NCI-H1417 treated with DMSO at 0.1 percent for 48 hours (cell line): ENCODE data around the gene PSMG4.

Experiments used
- DNase-seq: peaks from one replicate; lab custom pipeline; 2025; lab: John Stamatoyannopoulos, UW

PSMG4 gene

GRCh38 chr6:3290149-3290930 is 31.6 kb downstream of the PSMG4 start:
- no peak for DNase-seq

GRCh38 chr6:3290931-3291211 is 32.1 kb downstream of the PSMG4 start:
- no peak for DNase-seq

GRCh38 chr6:3291346-3291745 is 32.6 kb downstream of the PSMG4 start:
- DNase-seq: no peak

- no peak for DNase-seq
Observed at GRCh38 chr6:3291987-3292386, 33.2 kb downstream of the PSMG4 start.

GRCh38 chr6:3292431-3293197 is 33.9 kb downstream of the PSMG4 start:
- no peak for DNase-seq

- no peak for DNase-seq
Observed at GRCh38 chr6:3293271-3294155, 34.8 kb downstream of the PSMG4 start.

GRCh38 chr6:3294396-3294795 is 35.6 kb downstream of the PSMG4 start:
- DNase-seq: no peak

GRCh38 chr6:3294921-3295871 is 36.4 kb downstream of the PSMG4 start:
- no peak for DNase-seq

- DNase-seq: no peak
Observed at GRCh38 chr6:3296078-3296477, 37.3 kb downstream of the PSMG4 start.

- no peak for DNase-seq
Observed at GRCh38 chr6:3296537-3296936, 37.8 kb downstream of the PSMG4 start.

- no peak for DNase-seq
Observed at GRCh38 chr6:3297006-3297405, 38.3 kb downstream of the PSMG4 start.

- DNase-seq: no peak
Observed at GRCh38 chr6:3297909-3298308, 39.2 kb downstream of the PSMG4 start.

- no peak for DNase-seq
Observed at GRCh38 chr6:3299221-3299620, 40.5 kb downstream of the PSMG4 start.

- no peak for DNase-seq
Observed at GRCh38 chr6:3301506-3301905, 42.8 kb downstream of the PSMG4 start.

GRCh38 chr6:3303795-3304411 is 45.2 kb downstream of the PSMG4 start:
- no peak for DNase-seq

- no peak for DNase-seq
Observed at GRCh38 chr6:3304500-3305215, 45.9 kb downstream of the PSMG4 start.

GRCh38 chr6:3305216-3305565 is 46.4 kb downstream of the PSMG4 start:
- no peak for DNase-seq

GRCh38 chr6:3305831-3306230 is 47.1 kb downstream of the PSMG4 start:
- DNase-seq: no peak

- no peak for DNase-seq
Observed at GRCh38 chr6:3306848-3307247, 48.1 kb downstream of the PSMG4 start.

- DNase-seq: no peak
Observed at GRCh38 chr6:3307436-3307835, 48.7 kb downstream of the PSMG4 start.

- no peak for DNase-seq
Observed at GRCh38 chr6:3308106-3308505, 49.4 kb downstream of the PSMG4 start.
